Measurements from ENCODE around the gene GLDC.
"Not testable (repeated sequence)": the region's sequence is repeated elsewhere in the genome, so short reads cannot be mapped to it uniquely, and the experiment has no call there.

GLDC gene

GRCh38 chr9:6566409-6567139 lies 79.0 kb downstream of the GLDC start:
- DNase-seq (ENCODE audit: low read depth in 2 of 2) = peak in 1 of 2 donors; percentile 2

- DNase-seq (ENCODE audit: low read depth in 2 of 2) = no peak
Observed at GRCh38 chr9:6565312-6565711, 80.2 kb downstream of the GLDC start.

GRCh38 chr9:6564868-6565267 lies 80.7 kb downstream of the GLDC start:
- DNase-seq (ENCODE audit: low read depth in 2 of 2) = no peak

GRCh38 chr9:6564360-6564759 lies 81.2 kb downstream of the GLDC start:
- no peak for DNase-seq (ENCODE audit: low read depth in 2 of 2)

GRCh38 chr9:6562871-6563430 lies 82.6 kb downstream of the GLDC start:
- DNase-seq (ENCODE audit: low read depth in 2 of 2) = no peak

GRCh38 chr9:6562201-6562600 lies 83.3 kb downstream of the GLDC start:
- DNase-seq (ENCODE audit: low read depth in 2 of 2) = no peak

GRCh38 chr9:6557883-6558616 lies 87.5 kb downstream of the GLDC start:
- no peak for DNase-seq (ENCODE audit: low read depth in 2 of 2)

- no peak for DNase-seq (ENCODE audit: low read depth in 2 of 2)
Observed at GRCh38 chr9:6553866-6554265, 91.7 kb downstream of the GLDC start.

GRCh38 chr9:6552498-6553121 lies 92.9 kb downstream of the GLDC start:
- DNase-seq (ENCODE audit: low read depth in 2 of 2) = no peak

GRCh38 chr9:6552033-6552432 lies 93.5 kb downstream of the GLDC start:
- DNase-seq (ENCODE audit: low read depth in 2 of 2) = no peak

GRCh38 chr9:6551136-6551535 lies 94.4 kb downstream of the GLDC start:
- DNase-seq (ENCODE audit: low read depth in 2 of 2) = no peak

GRCh38 chr9:6549106-6549800 lies 96.3 kb downstream of the GLDC start:
- DNase-seq (ENCODE audit: low read depth in 2 of 2) = no peak

GRCh38 chr9:6545017-6545691 lies 100.4 kb downstream of the GLDC start:
- no peak for DNase-seq (ENCODE audit: low read depth in 2 of 2)

- no peak for DNase-seq (ENCODE audit: low read depth in 2 of 2)
Observed at GRCh38 chr9:6543204-6543603, 102.3 kb downstream of the GLDC start.

GRCh38 chr9:6542617-6543016 lies 102.9 kb downstream of the GLDC start:
- not testable (repeated sequence) for DNase-seq (ENCODE audit: low read depth in 2 of 2)

- no peak for DNase-seq (ENCODE audit: low read depth in 2 of 2)
Observed at GRCh38 chr9:6538666-6539071, 106.9 kb downstream of the GLDC start.

- no peak for DNase-seq (ENCODE audit: low read depth in 2 of 2)
Observed at GRCh38 chr9:6535594-6535993, 109.9 kb downstream of the GLDC start.

GRCh38 chr9:6525326-6526045 lies 120.0 kb downstream of the GLDC start:
- no peak for DNase-seq (ENCODE audit: low read depth in 2 of 2)

GRCh38 chr9:6522263-6522662 lies 123.3 kb downstream of the GLDC start:
- DNase-seq (ENCODE audit: low read depth in 2 of 2) = no peak

GRCh38 chr9:6512085-6512657 lies 133.4 kb downstream of the GLDC start:
- DNase-seq (ENCODE audit: low read depth in 2 of 2) = no peak
